ENCODE measurements around the gene SBDS. TPM values are rescaled to one million over a fixed set of nuclear protein-coding genes. Genes with fewer than 3 reads are reported as not detected.

The SBDS gene
- total RNA-seq, 4 donors from 2014 or later = 32.4 to 123 (median 95.8) TPM

GRCh38 chr7:66950763-66951162 is 44.6 kb downstream of the SBDS start:
- H3K36me3 ChIP-seq = peaks cover 0 to 60% (median 19%) of the 10 kb centered on the region in 4 donors
- no peaks in the 10 kb centered on the region for H3K27me3 ChIP-seq
- WGBS, 2 donors (ENCODE audit: low coverage in 1 of 2) = 80 to 90% methylated on average over 2 to 8 of the region's 8 CpGs
- H3K4me1 ChIP-seq = peaks cover 0 to 19% (median 11%) of the 10 kb centered on the region in 4 donors
- TF ChIP-seq POLR2AphosphoS5 (IDR thresholded peaks at IDR 0.05) = no peak
- TF ChIP-seq POLR2A (IDR thresholded peaks at IDR 0.05) = no peak
- no peak for TF ChIP-seq CTCF (IDR thresholded peaks at IDR 0.05)
- no peak overlapping the region for H3K4me3 ChIP-seq
- in situ Hi-C loops (cut with MboI; ENCODE audit: low pct_ligation_motif_present in 1 of 4, low pct_unique_long_range_greater_than_20kb in 1 of 4, low sequenced_read_pairs in 3 of 4) = no loop called here
- intact Hi-C loops (cut with DNase I; ENCODE audit: low total_unique reads) = no loop called here
- H3K27ac ChIP-seq = no peak overlapping the region
- no peak for DNase-seq
- no peaks in the 10 kb centered on the region for H3K9me3 ChIP-seq

- 57 to 81% methylated on average over 2 to 3 of the region's 3 CpGs for WGBS, 2 donors (ENCODE audit: low coverage in 1 of 2)
- in situ Hi-C loops (cut with MboI; ENCODE audit: low pct_ligation_motif_present in 1 of 4, low pct_unique_long_range_greater_than_20kb in 1 of 4, low sequenced_read_pairs in 3 of 4) (no loop called here), intact Hi-C loops (cut with DNase I; ENCODE audit: low total_unique reads) (no loop called here)
- TF ChIP-seq POLR2AphosphoS5 (IDR thresholded peaks at IDR 0.05) (no peak), POLR2A (IDR thresholded peaks at IDR 0.05) (no peak), EP300 (IDR thresholded peaks at IDR 0.05; ENCODE audit: low read depth) (no peak), CTCF (IDR thresholded peaks at IDR 0.05) (no peak)
- Histone ChIP-seq H3K27ac (no peak overlapping the region), H3K36me3 (peaks cover 0 to 60% (median 19%) of the 10 kb centered on the region in 4 donors), H3K27me3 (no peaks in the 10 kb centered on the region), H3K4me3 (no peak overlapping the region), H3K4me1 (peaks cover 0 to 22% (median 12%) of the 10 kb centered on the region in 4 donors), H3K9me3 (no peaks in the 10 kb centered on the region)
- DNase-seq = no peak
Measured at GRCh38 chr7:66950311-66950710, 45.1 kb downstream of the SBDS start.

- H3K4me3 ChIP-seq = no peak overlapping the region
- in situ Hi-C loops (cut with MboI; ENCODE audit: low pct_ligation_motif_present in 1 of 4, low pct_unique_long_range_greater_than_20kb in 1 of 4, low sequenced_read_pairs in 3 of 4) = no loop called here
- no peak for DNase-seq
- WGBS, 2 donors (ENCODE audit: low coverage in 1 of 2) = 89 to 93% methylated on average over 11 to 19 of the region's 19 CpGs
- peaks cover 0 to 22% (median 12%) of the 10 kb centered on the region in 4 donors for H3K4me1 ChIP-seq
- H3K36me3 ChIP-seq = peaks cover 0 to 54% (median 21%) of the 10 kb centered on the region in 4 donors
- no peak overlapping the region for H3K27ac ChIP-seq
- no peaks in the 10 kb centered on the region for H3K27me3 ChIP-seq
- TF ChIP-seq CTCF (IDR thresholded peaks at IDR 0.05) = no peak
- no peak for TF ChIP-seq POLR2A (IDR thresholded peaks at IDR 0.05)
- no peak for TF ChIP-seq EP300 (IDR thresholded peaks at IDR 0.05; ENCODE audit: low read depth)
- TF ChIP-seq POLR2AphosphoS5 (IDR thresholded peaks at IDR 0.05) = no peak
- intact Hi-C loops (cut with DNase I; ENCODE audit: low total_unique reads) = no loop called here
- no peaks in the 10 kb centered on the region for H3K9me3 ChIP-seq
Measured at GRCh38 chr7:66948480-66949109, 46.8 kb downstream of the SBDS start.

GRCh38 chr7:66946545-66946944 is 48.8 kb downstream of the SBDS start:
- Histone ChIP-seq H3K9me3 (no peaks in the 10 kb centered on the region), H3K27ac (peak overlapping the region; percentile 77 to 85 (median 84)), H3K27me3 (no peaks in the 10 kb centered on the region), H3K4me3 (no peak overlapping the region), H3K4me1 (peaks cover 0 to 22% (median 12%) of the 10 kb centered on the region in 4 donors), H3K36me3 (peaks cover 0 to 52% (median 24%) of the 10 kb centered on the region in 4 donors)
- in situ Hi-C loops (cut with MboI; ENCODE audit: low pct_ligation_motif_present in 1 of 4, low pct_unique_long_range_greater_than_20kb in 1 of 4, low sequenced_read_pairs in 3 of 4) (no loop called here), intact Hi-C loops (cut with DNase I; ENCODE audit: low total_unique reads) (no loop called here)
- WGBS, 2 donors (ENCODE audit: low coverage in 1 of 2) = 50 to 53% methylated on average over 2 of the region's 2 CpGs
- peak; percentile 35 for DNase-seq
- TF ChIP-seq POLR2A (IDR thresholded peaks at IDR 0.05) (peak; percentile 47), POLR2AphosphoS5 (IDR thresholded peaks at IDR 0.05) (peak in 2 of 3 donors; percentile 52 to 78), CTCF (IDR thresholded peaks at IDR 0.05) (no peak)
